GM12892 (cell line): ENCODE results near the gene RADIL.

Experiments used
- POLR2A ChIP-seq: IDR thresholded peaks from 2 replicates; pipeline ENCODE4 v1.6.1; 2011; ENCODE audit warnings: low read depth, low read length, control low read depth
- POLR2AphosphoS5 ChIP-seq: IDR thresholded peaks from 2 replicates; pipeline ENCODE4 v1.6.1; 2011; ENCODE audit warnings: low read depth, low read length, control low read depth
- TAF1 ChIP-seq: IDR thresholded peaks from 2 replicates; pipeline ENCODE4 v1.6.1; 2011; ENCODE audit warnings: low read depth, mild to moderate bottlenecking, control low read depth, low read length, borderline replicate concordance

DNA sequence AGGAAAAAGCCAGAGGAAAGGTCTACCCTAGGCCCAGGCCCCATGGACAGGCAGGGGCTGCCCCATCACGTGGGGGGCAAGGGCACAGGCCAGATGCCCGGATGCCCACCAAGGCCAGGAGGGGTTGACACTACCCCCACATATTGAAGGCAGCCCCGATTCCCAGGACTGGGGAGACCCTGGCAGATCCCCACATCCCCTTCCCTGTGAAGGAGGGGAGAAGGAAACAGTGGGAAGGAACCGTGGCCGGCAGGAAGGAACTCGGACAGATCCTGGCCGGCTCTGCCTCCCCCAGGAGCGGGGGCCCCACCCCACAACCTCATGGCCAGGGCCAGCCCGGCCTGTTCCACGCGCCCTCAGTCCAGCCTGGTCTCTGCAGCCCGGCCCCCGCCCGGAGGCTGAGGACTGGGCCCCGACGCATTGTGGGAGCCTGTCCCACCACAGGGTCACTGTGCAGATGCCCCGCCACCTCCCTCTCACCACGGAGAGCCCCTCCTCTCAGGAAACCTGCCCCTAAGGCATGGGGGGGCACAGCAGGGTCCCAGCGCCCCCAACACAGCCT, 63.0 kb downstream of the RADIL start:
- TF ChIP-seq POLR2A, result no peak
- no peak for TF ChIP-seq POLR2AphosphoS5
- TF ChIP-seq TAF1, result no peak
